Testis (tissue), 3 donors: ENCODE data around the gene VSIG10L2. TPM values are rescaled to one million over a fixed set of nuclear protein-coding genes. Genes with fewer than 3 reads are reported as not detected.

Experiments
- DNase-seq: peaks from one replicate; pipeline ENCODE4 v3.0.0-alpha.2; 2019
- H3K27ac ChIP-seq, 2 donors: fragments of 200-600 bp; sonication (generic); one replicate each; pipeline ENCODE4 v1.5.1; 2019
- H3K27me3 ChIP-seq: fragments of 200-600 bp; sonication (generic); one replicate; pipeline ENCODE4 v1.5.1; 2019
- H3K36me3 ChIP-seq: fragments of 200-600 bp; sonication (generic); one replicate; pipeline ENCODE4 v1.5.1; 2017; ENCODE audit warnings: low read depth; ENCODE audit errors: missing control alignments
- H3K4me1 ChIP-seq: fragments of 200-600 bp; sonication (generic); one replicate; pipeline ENCODE4 v1.5.1; 2019
- H3K4me3 ChIP-seq, 2 donors: fragments of 200-600 bp; sonication (generic); one replicate each; pipeline ENCODE4 v1.5.1; 2017 to 2019
- H3K9me3 ChIP-seq: fragments of 200-600 bp; sonication (generic); one replicate; pipeline ENCODE4 v1.5.1; 2017
- CTCF ChIP-seq, 3 experiments: fragments of 450-650 bp in 2 of 3; fragments of 200-600 bp in 1 of 3; sonication (generic) in 1 of 3; IDR thresholded peaks; one replicate each; pipeline ENCODE4 v1.5.1; 2016 to 2019; ENCODE audit warnings: antibody characterized with exemption in 3 of 3, mild to moderate bottlenecking in 2 of 3, moderate library complexity in 1 of 3
- POLR2A ChIP-seq: fragments of 450-650 bp; IDR thresholded peaks from one replicate; pipeline ENCODE4 v1.6.1; 2017; ENCODE audit warnings: antibody characterized with exemption, mild to moderate bottlenecking, moderate library complexity
- WGBS, 2 donors: methylation state at CpG; one replicate each; pipeline ENCODE4 v1.1.5; 2018; 5-methylcytosine and 5-hydroxymethylcytosine counted together
- intact Hi-C: fragments of 100-400 bp; cut with DNase I; formaldehyde crosslinking; loops from one replicate; pipeline ENCODE4 v1.15.1; 2023; ENCODE audit warnings: low total_unique reads
- polyA plus RNA-seq: library from polyadenylated mRNA; stranded (reverse); fragments of 350-450 nt; fragmentation: Illumina TruSeq; extraction: RNeasy Lipid Tissue Mini Kit (QIAGEN cat#74804); gene quantifications from one replicate; pipeline ENCODE4 v1.2.3, GENCODE V29; 2014; ENCODE audit warnings: low read depth, low replicate concordance; ENCODE audit not compliant: insufficient read depth
- total RNA-seq, 2 donors: library from RNA; depleted of rRNA; stranded (reverse); fragments of >200 nt; gene quantifications; one replicate each; pipeline ENCODE4 v1.2.3, GENCODE V29; 2016

VSIG10L2 gene
- total and polyA plus RNA-seq, 3 donors from 2014 or later: not detected

- Histone ChIP-seq H3K9me3 (no peaks in the 10 kb centered on the region), H3K27me3 (no peaks in the 10 kb centered on the region), H3K4me3 (no peak overlapping the region), H3K36me3 (no peaks in the 10 kb centered on the region), H3K4me1 (no peaks in the 10 kb centered on the region), H3K27ac (no peak overlapping the region)
- intact Hi-C loops: loop anchor here (5.0 kb wide), 1 partner anchor 269 kb away; no protein-coding TSS in a partner anchor
- DNase-seq: no peak
- 89 to 93% methylated on average over 8 of the region's 8 CpGs for WGBS, 2 donors
- TF ChIP-seq CTCF (IDR thresholded peaks at IDR 0.05) (no peak), POLR2A (no peak)
Measured at GRCh38 chr11:125923633-125924032, 22.2 kb upstream of the VSIG10L2 start.

GRCh38 chr11:125924384-125925007 lies 21.3 kb upstream of the VSIG10L2 start:
- no peaks in the 10 kb centered on the region for H3K27me3 ChIP-seq
- H3K27ac ChIP-seq: no peak overlapping the region
- intact Hi-C loops: loop anchor here (5.0 kb wide), 1 partner anchor 268 kb away; no protein-coding TSS in a partner anchor
- 91 to 95% methylated on average over 9 of the region's 9 CpGs for WGBS, 2 donors
- TF ChIP-seq POLR2A: no peak
- no peaks in the 10 kb centered on the region for H3K9me3 ChIP-seq
- H3K4me3 ChIP-seq: no peak overlapping the region
- no peaks in the 10 kb centered on the region for H3K4me1 ChIP-seq
- DNase-seq: no peak
- H3K36me3 ChIP-seq: no peaks in the 10 kb centered on the region

GRCh38 chr11:125925247-125925740 lies 20.6 kb upstream of the VSIG10L2 start:
- Histone ChIP-seq H3K27me3 (no peaks in the 10 kb centered on the region), H3K27ac (no peak overlapping the region), H3K4me1 (no peaks in the 10 kb centered on the region), H3K4me3 (no peak overlapping the region), H3K9me3 (no peaks in the 10 kb centered on the region), H3K36me3 (no peaks in the 10 kb centered on the region)
- 58 to 69% methylated on average over 6 of the region's 6 CpGs for WGBS, 2 donors
- no peak for DNase-seq
- intact Hi-C loops: no loop called here
- no peak for TF ChIP-seq POLR2A
- TF ChIP-seq CTCF (IDR thresholded peaks at IDR 0.05): no peak

GRCh38 chr11:125925804-125926203 lies 20.0 kb upstream of the VSIG10L2 start:
- WGBS, 2 donors: 72 to 93% methylated on average over 2 to 3 of the region's 3 CpGs
- no peaks in the 10 kb centered on the region for H3K27me3 ChIP-seq
- H3K9me3 ChIP-seq: no peaks in the 10 kb centered on the region
- intact Hi-C loops: no loop called here
- no peaks in the 10 kb centered on the region for H3K36me3 ChIP-seq
- no peak for DNase-seq
- no peak for TF ChIP-seq POLR2A
- no peak for TF ChIP-seq CTCF (IDR thresholded peaks at IDR 0.05)
- no peak overlapping the region for H3K4me3 ChIP-seq
- H3K4me1 ChIP-seq: no peaks in the 10 kb centered on the region
- H3K27ac ChIP-seq: no peak overlapping the region

GRCh38 chr11:125926682-125927081 lies 19.2 kb upstream of the VSIG10L2 start:
- Histone ChIP-seq H3K4me3 (no peak overlapping the region), H3K27me3 (no peaks in the 10 kb centered on the region), H3K36me3 (no peaks in the 10 kb centered on the region), H3K27ac (no peak overlapping the region), H3K9me3 (no peaks in the 10 kb centered on the region), H3K4me1 (no peaks in the 10 kb centered on the region)
- TF ChIP-seq CTCF (IDR thresholded peaks at IDR 0.05) (no peak), POLR2A (no peak)
- WGBS, 2 donors: 93 to 97% methylated on average over 12 of the region's 12 CpGs
- intact Hi-C loops: no loop called here
- no peak for DNase-seq
